NB4 (cell line): ENCODE results near the gene DRAM1.

Source experiments
- DNase-seq: peaks from one replicate; pipeline ENCODE4 v3.0.0; 2010; ENCODE audit warnings: low read depth
- H3K4me3 ChIP-seq: one replicate; pipeline ENCODE4 v1.5.1; 2011; ENCODE audit warnings: mild to moderate bottlenecking, low read depth, low read length, moderate library complexity
- CTCF ChIP-seq: IDR thresholded peaks from one replicate; pipeline ENCODE4 v1.5.1; 2012; ENCODE audit warnings: low read depth, low read length
- MAX ChIP-seq: IDR thresholded peaks from 2 replicates; pipeline ENCODE4 v1.6.1; 2011; ENCODE audit warnings: low read depth, low read length
- MYC ChIP-seq: IDR thresholded peaks from 2 replicates; pipeline ENCODE4 v1.6.1; 2011; ENCODE audit warnings: low read depth, low read length
- POLR2A ChIP-seq: IDR thresholded peaks from 2 replicates; pipeline ENCODE4 v1.6.1; 2011; ENCODE audit warnings: mild to moderate bottlenecking; ENCODE audit not compliant: insufficient read length; ENCODE audit errors: extremely low read depth

The DRAM1 gene

GRCh38 chr12:101919447-101919846 is 42.1 kb downstream of the DRAM1 start:
- no peak for DNase-seq
- TF ChIP-seq MYC (no peak), MAX (no peak), CTCF (no peak), POLR2A (no peak)
- no peak overlapping the region for H3K4me3 ChIP-seq

- no peak overlapping the region for H3K4me3 ChIP-seq
- DNase-seq: no peak
- TF ChIP-seq MYC (no peak), CTCF (no peak), POLR2A (no peak), MAX (no peak)
Observed at GRCh38 chr12:101920906-101921305, 43.5 kb downstream of the DRAM1 start.

- TF ChIP-seq MYC: no peak
- no peak for TF ChIP-seq CTCF
- no peak for TF ChIP-seq MAX
- TF ChIP-seq POLR2A: no peak
- no peak overlapping the region for H3K4me3 ChIP-seq
- DNase-seq: no peak
Observed at GRCh38 chr12:101923045-101923718, 45.8 kb downstream of the DRAM1 start.

- no peak overlapping the region for H3K4me3 ChIP-seq
- DNase-seq: peak; percentile 29
- TF ChIP-seq CTCF: no peak
- TF ChIP-seq MYC: no peak
- TF ChIP-seq MAX: no peak
- TF ChIP-seq POLR2A: no peak
Observed at GRCh38 chr12:101924618-101925017, 47.2 kb downstream of the DRAM1 start.

GRCh38 chr12:101925361-101925760 is 48.0 kb downstream of the DRAM1 start:
- no peak overlapping the region for H3K4me3 ChIP-seq
- DNase-seq: peak; percentile 88
- TF ChIP-seq MAX (no peak), MYC (no peak), CTCF (no peak), POLR2A (no peak)

- peak; percentile 58 for DNase-seq
- H3K4me3 ChIP-seq: no peak overlapping the region
- TF ChIP-seq MYC: no peak
- no peak for TF ChIP-seq CTCF
- TF ChIP-seq MAX: no peak
- TF ChIP-seq POLR2A: no peak
Observed at GRCh38 chr12:101925935-101926334, 48.6 kb downstream of the DRAM1 start.
